SK-N-SH (cell line): ENCODE data around the gene EYA3. TPM values are rescaled to one million over a fixed set of nuclear protein-coding genes. Genes with fewer than 3 reads are reported as not detected.
A peak's percentile ranks its signal among the peaks of the same experiment; 100 is the strongest.

ENCODE experiments used
- CTCF ChIA-PET: fragments of 300-600, 350-600 bp; formaldehyde crosslinking; extraction: SDS; loops from one replicate; lab custom pipeline; 2021; lab: Yijun Ruan, JAX
- POLR2A ChIA-PET: fragments of 350-600 bp; sonication (Branson Sonifier 250); formaldehyde crosslinking; extraction: SDS; loops from one replicate; lab custom pipeline; 2020; ENCODE audit warnings: antibody characterized with exemption, inconsistent platforms; lab: Yijun Ruan, JAX
- DNase-seq: peaks from one replicate; pipeline ENCODE4 v3.0.0; 2012
- H2AFZ ChIP-seq: fragments of 200-600 bp; sonication (generic); 2 replicates; pipeline ENCODE4 v1.8.1; 2016; ENCODE audit warnings: antibody characterized with exemption, mild to moderate bottlenecking, low read depth
- H3F3A ChIP-seq: fragments of 200-600 bp; sonication (generic); replicated peaks from 2 replicates; pipeline ENCODE3; 2016; ENCODE audit warnings: antibody characterized with exemption, mild to moderate bottlenecking; ENCODE audit not compliant: insufficient read depth
- H3K27ac ChIP-seq, 2 experiments: fragments of 200-500 bp in 1 of 2; fragments of 200-600 bp in 1 of 2; sonication (Bioruptor generic) in 1 of 2; sonication (generic), shearing (Covaris generic) in 1 of 2; 2 replicates each; pipeline versions ENCODE4 v1.5.1 to v1.6.1; 2014 to 2016; ENCODE audit warnings: low read depth in 2 of 2, inconsistent platforms in 1 of 2, low read length in 1 of 2, mild to moderate bottlenecking in 1 of 2, mixed read lengths in 1 of 2
- H3K27me3 ChIP-seq: fragments of 200-600 bp; sonication (generic), shearing (Covaris generic); 2 replicates; pipeline ENCODE4 v1.6.1; 2016; ENCODE audit warnings: mixed run types; ENCODE audit not compliant: insufficient read depth
- H3K36me3 ChIP-seq, 2 experiments: fragments of 200-500 bp in 1 of 2; fragments of 200-600 bp in 1 of 2; sonication (Bioruptor generic) in 1 of 2; sonication (generic) in 1 of 2; replicated peaks in 1 of 2; 2 replicates each; pipeline versions ENCODE3 to v1.5.1; 2014 to 2016; ENCODE audit warnings: low read length in 1 of 2, mild to moderate bottlenecking in 1 of 2; ENCODE audit not compliant: insufficient read depth in 2 of 2, control insufficient read depth in 1 of 2
- H3K4me1 ChIP-seq, 2 experiments: fragments of 200-500 bp in 1 of 2; fragments of 200-600 bp in 1 of 2; sonication (Bioruptor generic) in 1 of 2; sonication (generic), shearing (Covaris generic) in 1 of 2; 2 replicates each; pipeline versions ENCODE4 v1.5.1 to v1.6.1; 2014 to 2016; ENCODE audit warnings: low read depth in 1 of 2, low read length in 1 of 2, mixed run types in 1 of 2; ENCODE audit not compliant: insufficient read depth in 2 of 2, control insufficient read depth in 1 of 2
- H3K4me2 ChIP-seq: fragments of 200-600 bp; sonication (generic), shearing (Covaris generic); 2 replicates; pipeline ENCODE4 v1.6.1; 2017; ENCODE audit warnings: mixed run types
- H3K4me3 ChIP-seq, 2 experiments: fragments of 200-500 bp in 1 of 2; fragments of 200-600 bp in 1 of 2; sonication (Bioruptor generic) in 1 of 2; sonication (generic), shearing (Covaris generic) in 1 of 2; 2 replicates each; pipeline versions ENCODE4 v1.5.1 to v1.8.1; 2014 to 2016; ENCODE audit warnings: low read depth in 2 of 2, inconsistent platforms in 1 of 2, low read length in 1 of 2, mild to moderate bottlenecking in 1 of 2, mixed read lengths in 1 of 2, moderate library complexity in 1 of 2
- H3K79me2 ChIP-seq: fragments of 200-600 bp; sonication (generic); 2 replicates; pipeline ENCODE4 v1.8.1; 2017; ENCODE audit warnings: mild to moderate bottlenecking; ENCODE audit not compliant: insufficient read depth
- H3K9ac ChIP-seq: fragments of 200-600 bp; sonication (generic); 2 replicates; pipeline ENCODE4 v1.6.1; 2017; ENCODE audit warnings: mixed run types
- H3K9me2 ChIP-seq: fragments of 200-600 bp; sonication (generic); 2 replicates; pipeline ENCODE4 v1.6.1; 2017; ENCODE audit warnings: mixed run types
- H3K9me3 ChIP-seq: fragments of 200-600 bp; sonication (generic); 2 replicates; pipeline ENCODE4 v1.6.1; 2017; ENCODE audit warnings: mixed run types, mild to moderate bottlenecking, moderate library complexity
- H4K20me1 ChIP-seq: fragments of 200-600 bp; sonication (generic); 2 replicates; pipeline ENCODE4 v1.6.1; 2017; ENCODE audit warnings: mild to moderate bottlenecking, mixed run types; ENCODE audit not compliant: insufficient read depth
- ELF1 ChIP-seq: IDR thresholded peaks from 2 replicates; pipeline ENCODE4 v1.4.0; 2012
- FOSL2 ChIP-seq: IDR thresholded peaks from 2 replicates; pipeline ENCODE4 v1.4.0; 2012; ENCODE audit warnings: low read depth, mild to moderate bottlenecking, moderate library complexity, borderline replicate concordance
- FOXM1 ChIP-seq: IDR thresholded peaks from 2 replicates; pipeline ENCODE4 v1.4.0; 2012; ENCODE audit warnings: low read depth, mild to moderate bottlenecking
- GATA2 ChIP-seq: sonication (generic); formaldehyde crosslinking; IDR thresholded peaks from 2 replicates; pipeline ENCODE4 v1.5.0; 2020; ENCODE audit warnings: mild to moderate bottlenecking, missing genetic modification reagents
- IRF3 ChIP-seq: fragments of 150-350 bp; IDR thresholded peaks from 2 replicates; pipeline ENCODE4 v1.6.1; 2016; ENCODE audit warnings: mild to moderate bottlenecking, low read depth, low read length
- JUND ChIP-seq: IDR thresholded peaks from 2 replicates; pipeline ENCODE4 v1.4.0; 2012
- NRF1 ChIP-seq: IDR thresholded peaks from 2 replicates; pipeline ENCODE4 v1.6.1; 2012; ENCODE audit warnings: low read depth, mild to moderate bottlenecking, low read length
- POLR2AphosphoS5 ChIP-seq: IDR thresholded peaks from 2 replicates; pipeline ENCODE4 v1.6.1; 2012; ENCODE audit warnings: low read depth, low read length
- RAD21 ChIP-seq: IDR thresholded peaks from 2 replicates; pipeline ENCODE4 v1.6.1; 2012; ENCODE audit warnings: mild to moderate bottlenecking, low read length
- RCOR1 ChIP-seq: fragments of 150-350 bp; IDR thresholded peaks from 2 replicates; pipeline ENCODE4 v1.6.1; 2017; ENCODE audit warnings: antibody characterized with exemption, low read length
- RFX5 ChIP-seq: IDR thresholded peaks from 2 replicates; pipeline ENCODE4 v1.6.1; 2012; ENCODE audit warnings: mild to moderate bottlenecking, improper control_type of control experiment, low read length
- SMC3 ChIP-seq: IDR thresholded peaks from 2 replicates; pipeline ENCODE4 v1.6.1; 2012; ENCODE audit warnings: low read depth, low read length, improper control_type of control experiment
- TAF1 ChIP-seq: IDR thresholded peaks from 2 replicates; pipeline ENCODE4 v1.6.1; 2012; ENCODE audit warnings: low read depth, mild to moderate bottlenecking, low read length, moderate library complexity, borderline replicate concordance
- USF1 ChIP-seq: IDR thresholded peaks from 2 replicates; pipeline ENCODE4 v1.4.0; 2012; ENCODE audit warnings: low read depth, borderline replicate concordance
- USF2 ChIP-seq: fragments of 150-350 bp; IDR thresholded peaks from 2 replicates; pipeline ENCODE4 v1.6.1; 2017; ENCODE audit warnings: antibody characterized with exemption, low read length, low read depth, borderline replicate concordance
- WGBS: methylation state at CpG from one replicate; pipeline ENCODE4 v1.1.6; 2017; ENCODE audit warnings: low lambda C conversion rate; 5-methylcytosine and 5-hydroxymethylcytosine counted together
- polyA plus RNA-seq, 3 experiments: library from polyadenylated mRNA; depleted of rRNA; stranded (reverse); fragments of >200 nt; gene quantifications; 2 replicates each; pipeline ENCODE4 v1.2.3, GENCODE V29; 2012

Gene EYA3
- polyA plus RNA-seq, 1 of the 3 experiments (the other 2 are of a cell fraction) = 6.5 TPM

- WGBS = 58% methylated on average over 3 of the region's 3 CpGs
- H3K4me2 ChIP-seq = no peak overlapping the region
- H3K9me3 ChIP-seq = no peaks in the 10 kb centered on the region
- ChIA-PET CTCF (interaction anchor here (1.5 kb wide), 1 partner anchor 14 kb away, joined by 3 read pairs; no protein-coding TSS in a partner anchor), POLR2A (no interaction called here)
- H3K9ac ChIP-seq = no peak overlapping the region
- H3K27ac ChIP-seq = no peak overlapping the region
- H3K4me3 ChIP-seq = no peak overlapping the region
- H3K4me1 ChIP-seq = no peaks in the 10 kb centered on the region; a peak in 1 of 4 replicates
- H4K20me1 ChIP-seq = no peaks in the 10 kb centered on the region
- DNase-seq = no peak
- H3K27me3 ChIP-seq = no peaks in the 10 kb centered on the region; the same call in 1 of the 2 replicates
- H3K36me3 ChIP-seq = no peaks in the 10 kb centered on the region
- no peaks in the 10 kb centered on the region for H3K79me2 ChIP-seq
- no peak overlapping the region for H2AFZ ChIP-seq
- no peaks in the 10 kb centered on the region for H3K9me2 ChIP-seq
- TF ChIP-seq FOSL2 = no peak
- no peak for TF ChIP-seq IRF3
- no peak for TF ChIP-seq SMC3
- TF ChIP-seq JUND = no peak
- no peaks in the 10 kb centered on the region for H3F3A ChIP-seq
Measured at GRCh38 chr1:28126212-28126611, 37.8 kb upstream of the EYA3 start.

GRCh38 chr1:28123461-28123961, 35.1 kb upstream of the EYA3 start:
- H3K9me2 ChIP-seq = no peaks in the 10 kb centered on the region
- H3K9me3 ChIP-seq = no peaks in the 10 kb centered on the region
- H3K4me2 ChIP-seq = no peak overlapping the region
- H3F3A ChIP-seq = no peaks in the 10 kb centered on the region
- no peaks in the 10 kb centered on the region; the same call in 1 of the 2 replicates for H3K27me3 ChIP-seq
- H3K27ac ChIP-seq = no peak overlapping the region
- 67% methylated on average over 4 of the region's 4 CpGs for WGBS
- H3K36me3 ChIP-seq = no peaks in the 10 kb centered on the region
- no peak overlapping the region for H3K4me3 ChIP-seq
- POLR2A ChIA-PET = no interaction called here
- DNase-seq = no peak
- no peaks in the 10 kb centered on the region for H3K79me2 ChIP-seq
- CTCF ChIA-PET = no interaction called here
- TF ChIP-seq GATA2 (CRISPR knock-in tag) = no peak
- peak; percentile 16; the same call in 1 of the 2 replicates for TF ChIP-seq FOSL2
- TF ChIP-seq RAD21 = no peak
- TF ChIP-seq ELF1 = no peak
- TF ChIP-seq RFX5 = no peak
- H2AFZ ChIP-seq = peak overlapping the region; percentile 36; the same call in 1 of the 2 replicates
- H3K9ac ChIP-seq = no peak overlapping the region
- no peaks in the 10 kb centered on the region for H4K20me1 ChIP-seq
- no peaks in the 10 kb centered on the region; a peak in 1 of 4 replicates for H3K4me1 ChIP-seq

GRCh38 chr1:28122183-28122582, 33.8 kb upstream of the EYA3 start:
- Histone ChIP-seq H3K79me2 (no peaks in the 10 kb centered on the region), H3K9me3 (no peaks in the 10 kb centered on the region), H2AFZ (no peak overlapping the region), H3K9me2 (no peaks in the 10 kb centered on the region), H4K20me1 (no peaks in the 10 kb centered on the region), H3K4me1 (no peaks in the 10 kb centered on the region; a peak in 1 of 4 replicates), H3K9ac (no peak overlapping the region), H3K36me3 (no peaks in the 10 kb centered on the region), H3K4me2 (no peak overlapping the region), H3K27me3 (no peaks in the 10 kb centered on the region; the same call in 1 of the 2 replicates), H3F3A (no peaks in the 10 kb centered on the region), H3K27ac (no peak overlapping the region), H3K4me3 (no peak overlapping the region)
- ChIA-PET POLR2A (interaction anchor here (0.7 kb wide), 1 partner anchor 22 kb away, joined by 4 read pairs; no protein-coding TSS in a partner anchor), CTCF (no interaction called here)
- no peak for DNase-seq
- 87% methylated on average over 3 of the region's 3 CpGs for WGBS
- TF ChIP-seq SMC3 = no peak
- TF ChIP-seq IRF3 = no peak
- TF ChIP-seq FOXM1 = no peak
- no peak for TF ChIP-seq RFX5
- TF ChIP-seq JUND = no peak
- no peak for TF ChIP-seq RCOR1
- TF ChIP-seq USF1 = no peak
- TF ChIP-seq TAF1 = no peak
- no peak for TF ChIP-seq POLR2AphosphoS5
- TF ChIP-seq ELF1 = no peak
- no peak for TF ChIP-seq USF2
- TF ChIP-seq NRF1 = no peak
